Neutrophil (primary cell): Measurements from ENCODE around the gene UGT1A4.

Experiments
- H3K27ac ChIP-seq: fragments of 200-600 bp; sonication (generic); 2 replicates; pipeline ENCODE4 v1.5.1; 2016; ENCODE audit warnings: mild to moderate bottlenecking, moderate library complexity
- H3K27me3 ChIP-seq: fragments of 200-600 bp; sonication (generic); 2 replicates; pipeline ENCODE4 v1.6.0; 2016; ENCODE audit warnings: mild to moderate bottlenecking
- H3K36me3 ChIP-seq: fragments of 200-600 bp; sonication (generic); 2 replicates; pipeline ENCODE4 v1.5.1; 2017
- H3K4me1 ChIP-seq, 2 experiments: fragments of 200-600 bp in 1 of 2; sonication (generic) in 1 of 2; 1 replicate in 1 of 2; 2 replicates in 1 of 2; pipeline versions ENCODE4 v1.5.1 to v1.6.1; 2013 to 2016; ENCODE audit warnings: low read depth in 1 of 2, low read length in 1 of 2, mild to moderate bottlenecking in 1 of 2, moderate library complexity in 1 of 2; ENCODE audit not compliant: control insufficient read depth in 1 of 2, insufficient read depth in 1 of 2
- H3K4me3 ChIP-seq, 2 experiments: fragments of 200-600 bp in 1 of 2; sonication (generic) in 1 of 2; 1 replicate in 1 of 2; 2 replicates in 1 of 2; pipeline ENCODE4 v1.5.1; 2013 to 2016; ENCODE audit warnings: low read depth in 1 of 2, low read length in 1 of 2, mild to moderate bottlenecking in 1 of 2, moderate library complexity in 1 of 2
- H3K9me3 ChIP-seq: fragments of 200-600 bp; sonication (generic); 2 replicates; pipeline ENCODE4 v1.5.1; 2016
- CTCF ChIP-seq: fragments of 200-600 bp; sonication (generic); IDR thresholded peaks from 2 replicates; pipeline ENCODE4 v1.5.1; 2016; ENCODE audit warnings: antibody characterized with exemption

UGT1A4 gene

DNA sequence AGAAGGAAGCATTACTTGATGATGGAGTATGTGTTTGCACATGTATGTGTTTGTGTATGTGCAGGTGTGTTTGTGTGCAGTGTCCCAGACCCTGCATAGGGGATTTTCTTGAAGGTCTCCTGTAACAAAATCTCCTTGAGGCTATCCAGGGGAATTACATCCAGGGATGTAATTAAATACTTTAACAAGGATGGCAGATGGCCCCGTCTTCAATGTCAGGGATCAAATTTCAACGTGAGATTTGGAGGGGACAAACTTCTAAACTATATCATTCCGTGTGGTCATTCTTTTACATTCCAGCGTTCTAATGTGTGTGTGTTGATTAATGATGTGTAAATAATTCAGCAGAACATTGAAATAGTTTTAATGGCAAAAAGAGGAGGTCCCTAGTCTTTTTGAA lies 43.5 kb upstream of the UGT1A4 start:
- no peak overlapping the region for H3K27ac ChIP-seq
- no peaks in the 10 kb centered on the region for H3K4me1 ChIP-seq
- TF ChIP-seq CTCF: no peak
- H3K4me3 ChIP-seq: no peak overlapping the region
- H3K9me3 ChIP-seq: no peaks in the 10 kb centered on the region
- H3K27me3 ChIP-seq: no peaks in the 10 kb centered on the region
- no peaks in the 10 kb centered on the region for H3K36me3 ChIP-seq

- Histone ChIP-seq H3K4me1 (no peaks in the 10 kb centered on the region), H3K36me3 (no peaks in the 10 kb centered on the region), H3K9me3 (no peaks in the 10 kb centered on the region), H3K27me3 (no peaks in the 10 kb centered on the region), H3K27ac (no peak overlapping the region), H3K4me3 (no peak overlapping the region)
- no peak for TF ChIP-seq CTCF
Observed at GRCh38 chr2:233676046-233676445, 42.5 kb upstream of the UGT1A4 start.

DNA sequence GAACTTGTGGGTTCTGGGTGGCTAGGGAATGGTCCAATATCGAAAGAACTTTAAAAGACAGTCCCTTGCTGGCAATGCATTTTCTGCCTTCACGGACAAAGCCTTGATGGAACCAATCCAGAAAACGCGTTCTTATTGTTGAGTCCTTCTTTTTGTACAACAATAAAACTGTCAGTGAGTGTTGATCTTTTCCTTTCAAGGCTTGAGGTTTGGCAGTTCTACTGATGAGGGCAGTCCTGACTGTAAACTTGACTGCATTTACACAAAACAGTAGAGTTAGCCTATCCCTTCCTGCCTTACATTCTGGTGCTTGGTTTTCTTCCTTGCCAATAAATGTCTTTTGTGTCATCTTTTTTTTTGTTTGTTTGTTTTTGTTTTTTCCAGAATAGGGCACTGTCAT lies 39.3 kb upstream of the UGT1A4 start:
- Histone ChIP-seq H3K9me3 (no peaks in the 10 kb centered on the region), H3K27ac (no peak overlapping the region), H3K4me1 (no peaks in the 10 kb centered on the region), H3K4me3 (no peak overlapping the region), H3K36me3 (no peaks in the 10 kb centered on the region), H3K27me3 (no peaks in the 10 kb centered on the region)
- no peak for TF ChIP-seq CTCF

DNA sequence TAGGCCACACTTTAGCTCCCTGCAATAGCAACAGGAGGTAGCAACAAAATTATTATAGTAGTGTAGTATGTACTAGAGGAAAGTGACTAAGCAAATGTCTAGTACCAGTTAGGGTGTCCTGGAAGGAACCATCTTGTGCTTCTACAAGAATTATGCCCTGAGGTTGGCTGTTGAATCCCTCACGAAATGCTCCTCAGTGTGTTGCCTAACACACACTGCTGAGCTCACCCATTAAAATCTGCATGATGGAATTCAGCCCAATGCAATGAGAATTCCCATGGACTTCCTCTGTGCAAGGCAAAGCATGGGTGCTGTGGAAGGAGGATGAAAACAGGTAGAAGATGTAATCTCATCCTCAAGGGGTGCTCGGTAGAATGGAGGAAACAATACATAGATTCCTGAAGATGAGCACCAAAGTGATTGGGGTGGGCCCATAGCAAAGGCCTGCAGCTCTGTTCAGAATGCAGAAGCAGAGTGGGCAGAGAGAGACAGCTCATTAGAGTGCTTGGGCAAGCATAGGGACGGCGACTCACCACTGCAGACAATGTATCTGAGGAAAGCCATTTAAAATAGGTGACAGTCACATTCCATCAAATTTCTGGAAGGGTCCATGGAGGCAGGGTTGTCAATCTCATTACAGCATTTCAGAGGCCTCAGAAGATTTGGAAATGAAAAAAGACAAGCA lies 38.0 kb upstream of the UGT1A4 start:
- Histone ChIP-seq H3K4me1 (no peaks in the 10 kb centered on the region), H3K4me3 (no peak overlapping the region), H3K36me3 (no peaks in the 10 kb centered on the region), H3K27me3 (no peaks in the 10 kb centered on the region), H3K9me3 (no peaks in the 10 kb centered on the region), H3K27ac (no peak overlapping the region)
- no peak for TF ChIP-seq CTCF

- Histone ChIP-seq H3K36me3 (no peaks in the 10 kb centered on the region), H3K4me1 (no peaks in the 10 kb centered on the region), H3K9me3 (no peaks in the 10 kb centered on the region), H3K4me3 (no peak within 1 kb of the TSS), H3K27me3 (peaks cover 2% of the 10 kb centered on the region), H3K27ac (no peak within 1 kb of the TSS)
- TF ChIP-seq CTCF: no peak
Observed at GRCh38 chr2:233681521-233682099, 36.9 kb upstream of the UGT1A4 start, which contains the start of gene UGT1A7. Gene UGT1A7 (plus strand): TSS chr2:233681901. CDS start chr2:233681938, 37 bp downstream.
